ENCODE data around the gene PSORS1C1.
"Not testable (repeated sequence)": the region's sequence is repeated elsewhere in the genome, so short reads cannot be mapped to it uniquely, and the experiment has no call there.

- TF ChIP-seq CTCF (IDR thresholded peaks at IDR 0.05; ENCODE audit: low read depth, low read length); EZH2phosphoT487 (IDR thresholded peaks at IDR 0.05; ENCODE audit: low read depth): not testable (repeated sequence)
These were observed 47.6 kb upstream of the PSORS1C1 start for GRCh38 chr6:31067028-31067427.

Data from OCI-LY3 (cell line).